HG03521 (cell line): ENCODE data around the gene ZNF595.
"Not testable (repeated sequence)": the region's sequence is repeated elsewhere in the genome, so short reads cannot be mapped to it uniquely, and the experiment has no call there.

ENCODE experiments used
- ATAC-seq: cut with Tn5 transposase; IDR thresholded peaks from one replicate; pipeline ENCODE4 v1.9.1; 2021; ENCODE audit warnings: mild to moderate bottlenecking, moderate library complexity; ENCODE audit not compliant: unreplicated experiment

Gene ZNF595

DNA sequence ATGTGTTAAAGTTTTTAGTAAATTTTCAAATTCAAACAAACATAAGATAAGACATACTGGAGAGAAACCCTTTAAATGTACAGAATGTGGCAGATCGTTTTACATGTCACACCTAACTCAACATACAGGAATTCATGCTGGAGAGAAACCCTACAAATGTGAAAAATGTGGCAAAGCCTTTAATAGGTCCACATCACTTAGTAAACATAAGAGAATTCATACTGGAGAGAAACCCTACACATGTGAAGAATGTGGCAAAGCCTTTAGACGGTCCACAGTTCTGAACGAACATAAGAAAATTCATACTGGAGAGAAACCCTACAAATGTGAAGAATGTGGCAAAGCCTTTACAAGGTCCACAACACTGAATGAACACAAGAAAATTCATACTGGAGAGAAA is 32.8 kb downstream of the ZNF595 start:
- ATAC-seq: no peak

DNA sequence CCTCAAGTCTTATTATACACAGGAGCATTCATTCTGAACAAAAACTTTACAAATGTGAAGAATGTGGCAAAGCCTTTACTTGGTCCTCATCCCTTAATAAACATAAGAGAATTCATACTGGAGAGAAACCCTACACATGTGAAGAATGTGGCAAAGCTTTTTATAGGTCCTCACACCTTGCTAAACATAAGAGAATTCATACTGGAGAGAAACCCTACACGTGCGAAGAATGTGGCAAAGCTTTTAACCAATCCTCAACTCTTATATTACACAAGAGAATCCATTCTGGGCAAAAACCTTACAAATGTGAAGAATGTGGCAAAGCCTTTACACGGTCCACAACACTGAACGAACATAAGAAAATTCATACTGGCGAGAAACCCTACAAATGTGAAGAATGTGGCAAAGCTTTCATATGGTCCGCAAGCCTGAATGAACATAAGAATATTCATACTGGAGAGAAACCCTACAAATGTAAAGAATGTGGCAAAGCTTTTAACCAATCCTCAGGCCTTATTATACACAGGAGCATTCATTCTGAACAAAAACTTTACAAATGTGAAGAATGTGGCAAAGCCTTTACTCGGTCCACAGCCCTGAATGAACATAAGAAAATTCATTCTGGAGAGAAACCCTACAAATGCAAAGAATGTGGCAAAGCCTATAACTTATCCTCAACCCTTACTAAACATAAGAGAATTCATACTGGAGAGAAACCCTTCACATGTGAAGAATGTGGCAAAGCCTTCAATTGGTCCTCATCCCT is 33.6 kb downstream of the ZNF595 start:
- ATAC-seq: not testable (repeated sequence)

DNA sequence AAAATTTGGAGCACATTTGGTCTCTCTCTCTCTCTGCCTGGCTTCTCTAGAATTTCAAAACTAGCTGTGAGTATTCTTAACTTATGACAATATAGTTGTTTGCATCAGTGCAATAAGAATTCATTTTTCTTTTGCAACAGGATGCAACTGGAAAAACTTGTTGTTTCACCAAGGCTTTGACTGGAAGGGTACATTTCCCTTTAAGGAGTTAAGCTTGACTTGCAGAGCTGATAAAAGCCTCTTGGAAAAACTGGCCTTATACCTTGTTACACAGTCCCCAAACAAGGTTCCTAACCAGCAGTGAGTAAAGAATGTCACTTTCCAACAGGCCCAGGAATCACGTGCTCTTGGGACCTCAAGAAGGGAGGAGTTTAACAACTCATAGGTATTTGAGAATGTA is 45.3 kb downstream of the ZNF595 start:
- no peak for ATAC-seq

GRCh38 chr4:99863-100262 is 46.7 kb downstream of the ZNF595 start:
- ATAC-seq: no peak

DNA sequence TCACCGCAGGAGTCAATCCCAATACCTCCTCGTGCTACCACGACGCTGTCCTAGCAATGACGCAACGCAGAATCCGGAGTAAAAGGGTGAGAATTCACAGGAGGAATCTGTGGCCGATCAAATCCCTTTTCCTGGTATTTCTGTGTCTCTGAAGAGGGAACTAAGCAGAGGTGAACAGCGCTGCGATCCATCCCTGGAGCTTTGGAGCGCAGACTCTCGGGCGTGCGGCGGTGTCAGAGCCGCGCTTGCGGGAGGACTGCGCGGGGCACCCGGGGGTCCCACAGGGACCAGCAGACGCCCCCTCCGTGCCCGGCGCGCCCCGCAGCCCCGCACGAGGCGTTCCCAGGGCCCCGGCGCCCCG is 53.9 kb downstream of the ZNF595 start:
- ATAC-seq: no peak

- ATAC-seq: no peak
Measured at GRCh38 chr4:107444-108429, 54.6 kb downstream of the ZNF595 start.

DNA sequence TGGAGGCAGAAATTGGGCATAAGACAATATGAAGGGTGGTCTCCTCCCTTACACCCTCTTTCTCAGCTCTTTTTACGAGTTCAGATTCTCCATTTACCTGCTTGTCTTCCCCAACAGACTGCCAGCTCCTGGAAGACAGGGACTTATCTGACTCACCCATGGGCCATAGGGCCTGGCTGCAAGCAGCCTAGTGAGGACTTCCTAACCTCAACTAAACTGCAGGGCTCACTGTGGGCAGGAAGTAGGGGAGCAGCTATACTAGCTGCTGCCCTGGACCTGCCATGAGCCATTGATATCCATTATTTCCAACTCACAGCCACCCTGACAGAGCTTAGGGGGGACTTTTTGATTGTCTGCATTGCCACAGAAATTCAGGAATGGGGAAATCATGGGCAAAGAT is 59.6 kb downstream of the ZNF595 start:
- ATAC-seq: no peak

DNA sequence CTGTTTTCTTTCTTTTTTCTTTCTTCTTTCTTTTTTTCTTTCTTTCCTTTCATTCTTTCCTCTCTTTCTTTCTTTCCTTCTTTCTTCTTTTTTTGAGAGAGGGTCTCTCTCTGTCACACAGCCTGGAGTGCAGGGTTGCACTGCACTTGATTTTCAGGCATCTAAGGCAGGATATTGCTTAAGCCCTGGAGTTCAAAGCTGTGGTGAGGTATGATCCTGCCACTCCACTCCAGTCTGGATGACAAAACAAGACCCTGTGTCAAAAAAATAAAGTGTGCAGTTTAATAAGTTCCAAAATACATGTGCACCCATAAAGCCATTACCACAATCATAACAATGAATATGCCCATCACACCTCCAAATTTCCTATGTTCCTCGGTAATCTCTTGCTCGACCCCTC is 60.6 kb downstream of the ZNF595 start:
- ATAC-seq: no peak

GRCh38 chr4:114149-114548 is 61.0 kb downstream of the ZNF595 start:
- no peak for ATAC-seq

- no peak for ATAC-seq
Measured at GRCh38 chr4:116499-116898, 63.4 kb downstream of the ZNF595 start.

GRCh38 chr4:120616-121015 is 67.5 kb downstream of the ZNF595 start:
- no peak for ATAC-seq

- no peak for ATAC-seq
Measured at GRCh38 chr4:121408-122084, 68.4 kb downstream of the ZNF595 start.

DNA sequence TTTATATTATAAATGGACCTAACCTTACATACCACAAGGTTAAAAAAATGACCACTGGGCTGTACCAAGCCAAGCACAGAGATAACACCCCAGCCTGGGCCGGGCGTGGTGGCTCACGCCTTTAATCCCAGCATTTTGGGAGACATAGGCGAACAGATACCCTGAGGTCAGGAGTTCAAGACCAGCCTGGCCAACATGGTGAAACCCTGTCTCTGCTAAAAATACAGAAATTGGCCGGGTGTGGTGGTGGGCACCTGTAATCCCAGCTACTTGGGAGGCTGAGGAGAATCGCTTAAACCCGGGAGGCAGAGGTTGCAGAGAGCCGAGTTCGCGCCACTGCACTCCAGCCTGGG is 70.8 kb downstream of the ZNF595 start:
- not testable (repeated sequence) for ATAC-seq

DNA sequence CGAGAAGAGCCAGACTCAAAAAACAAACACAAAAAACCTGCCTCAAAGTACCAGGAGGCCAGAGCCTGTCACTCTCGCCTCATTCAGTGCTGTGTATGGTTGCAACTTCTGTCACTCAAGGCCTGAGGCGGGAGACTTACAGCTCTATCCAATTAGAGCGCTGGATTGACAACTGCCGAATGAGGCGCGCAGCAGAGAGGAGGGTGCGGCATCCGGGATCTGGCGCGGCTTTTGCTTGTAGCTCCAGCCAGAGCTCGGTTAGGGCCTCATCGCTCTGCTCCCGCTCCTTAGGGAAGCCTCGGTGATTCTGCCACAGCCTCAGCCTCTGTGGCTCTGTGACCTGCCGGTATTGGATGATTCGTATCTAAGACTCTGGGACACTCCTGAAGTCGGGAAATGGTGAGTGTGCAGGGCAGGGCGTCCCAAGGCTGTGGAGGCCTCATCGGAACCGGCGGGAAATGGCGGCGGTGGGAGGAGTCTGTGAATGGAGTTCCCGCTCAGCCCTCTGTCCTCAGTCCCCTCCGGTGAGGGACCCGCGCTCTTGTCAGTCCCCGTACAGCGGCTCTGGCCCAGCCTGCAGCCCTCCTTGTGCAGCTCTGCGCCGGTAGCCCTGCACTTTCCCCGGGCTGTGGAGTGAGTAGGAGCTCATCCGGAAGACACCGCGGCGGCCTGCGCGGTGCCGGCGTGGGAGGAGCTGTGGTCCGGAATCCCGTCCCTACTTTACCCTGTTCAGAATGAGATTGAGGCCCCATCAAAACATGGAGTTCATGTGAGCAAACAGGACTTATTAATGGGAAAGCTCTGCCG is 71.4 kb downstream of the ZNF595 start, which contains the start of gene ZNF718:
TSS of gene ZNF718 (plus strand) at position 227 of the 807 bp plus-strand sequence. CDS start at position 397, 170 bp downstream.
- ATAC-seq: peak; percentile 99

DNA sequence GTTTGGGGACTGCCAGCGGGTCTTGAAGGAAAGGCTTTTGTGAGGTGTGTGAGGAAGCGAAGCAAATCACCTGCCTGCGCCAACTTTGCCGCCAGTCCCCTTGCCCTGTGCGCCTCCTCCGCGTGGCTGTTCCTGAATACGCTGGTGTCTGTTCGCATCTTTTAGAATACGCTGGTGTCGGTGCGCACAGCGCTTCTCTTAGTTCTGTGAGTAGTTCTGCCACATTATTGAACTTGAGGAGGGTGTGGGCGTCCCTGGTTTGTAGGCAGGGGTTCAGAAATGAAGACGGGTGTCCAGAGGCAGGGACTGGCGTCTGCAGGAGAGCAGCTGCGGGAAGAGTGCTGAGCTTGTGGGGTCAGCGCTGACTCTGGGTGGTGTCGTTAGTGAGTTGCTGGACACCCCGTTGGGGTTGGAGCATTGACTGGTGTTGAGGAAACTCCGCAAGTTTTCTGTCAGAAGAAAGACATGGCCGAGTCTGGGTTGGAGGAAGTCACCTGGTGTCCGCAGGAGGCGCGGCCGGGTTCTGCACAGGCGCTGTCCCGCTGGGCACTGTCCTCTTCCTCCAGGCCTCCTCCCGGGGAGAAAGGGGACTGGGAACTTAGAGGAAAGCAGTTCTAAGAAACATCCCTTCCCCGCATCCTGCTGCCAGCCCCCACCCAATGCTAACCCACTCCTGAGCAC is 72.1 kb downstream of the ZNF595 start:
- peak; percentile 5 for ATAC-seq

DNA sequence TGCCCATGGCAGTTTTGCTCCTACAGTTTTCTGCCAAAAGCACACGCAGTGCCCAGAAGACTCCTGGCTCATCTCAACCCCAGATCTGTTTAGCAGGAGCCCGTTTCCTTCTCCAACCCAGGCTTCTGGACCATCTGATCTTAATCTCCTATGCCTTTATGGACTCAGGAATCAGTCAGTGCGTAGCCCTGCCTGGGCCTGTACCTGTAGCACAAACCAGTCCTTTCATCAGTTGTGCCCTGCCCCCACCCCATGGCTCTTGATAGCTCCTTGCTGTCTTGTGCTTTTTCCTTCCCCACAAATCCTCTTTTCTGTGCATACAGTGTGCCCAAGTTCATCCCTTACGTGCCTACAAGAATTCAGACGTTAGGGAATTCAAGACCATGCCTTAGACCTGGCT is 72.7 kb downstream of the ZNF595 start:
- ATAC-seq: no peak

GRCh38 chr4:132483-132882 is 79.4 kb downstream of the ZNF595 start:
- no peak for ATAC-seq
